ENCODE measurements around the gene MLC1.

GRCh38 chr22:50061141-50061823 lies 23.9 kb downstream of the MLC1 start:
- TF ChIP-seq SP1 (IDR thresholded peaks at IDR 0.05) (no peak), FOXK2 (IDR thresholded peaks at IDR 0.05) (no peak), CTBP1 (IDR thresholded peaks at IDR 0.05; ENCODE audit: borderline replicate concordance) (no peak), LEF1 (IDR thresholded peaks at IDR 0.05; ENCODE audit: borderline replicate concordance) (no peak), HDGF (IDR thresholded peaks at IDR 0.05; ENCODE audit: borderline replicate concordance) (no peak), ZNF384 (IDR thresholded peaks at IDR 0.05) (no peak), L3MBTL2 (conservative IDR thresholded peaks at IDR 0.05) (no peak)
